Dendritic cell treated with granulocyte-macrophage colony-stimulating factor and Interleukin-4, amounts not matched to agents 40 ng/mL and 50 ng/mL, for 4 days (primary cell): ENCODE measurements around the gene PGA4.
"Not testable (repeated sequence)": the region's sequence is repeated elsewhere in the genome, so short reads cannot be mapped to it uniquely, and the experiment has no call there.

ENCODE experiments used
- H3K27ac Mint-ChIP-seq: one replicate; pipeline ENCODE4 v1.8.0; 2022; ENCODE audit warnings: mild to moderate bottlenecking, mixed read lengths
- H3K27me3 Mint-ChIP-seq: one replicate; pipeline ENCODE4 v1.8.0; 2022; ENCODE audit warnings: mild to moderate bottlenecking, mixed read lengths
- H3K36me3 Mint-ChIP-seq: one replicate; pipeline ENCODE4 v1.8.0; 2022; ENCODE audit warnings: low read depth, mixed read lengths
- H3K4me1 Mint-ChIP-seq: one replicate; pipeline ENCODE4 v1.8.0; 2022; ENCODE audit warnings: low read depth, mixed read lengths
- H3K4me3 Mint-ChIP-seq: one replicate; pipeline ENCODE4 v1.8.0; 2022; ENCODE audit warnings: mild to moderate bottlenecking, moderate library complexity, mixed read lengths
- H3K9me3 Mint-ChIP-seq: one replicate; pipeline ENCODE4 v1.8.0; 2022; ENCODE audit warnings: mixed read lengths
- intact Hi-C: fragments of 100-400 bp; cut with micrococcal nuclease; formaldehyde crosslinking; loops from one replicate; pipeline ENCODE4 v1.15.0; 2022

Gene PGA4

GRCh38 chr11:61194169-61194671 is 27.9 kb upstream of the PGA4 start:
- Mint-ChIP-seq H3K27ac (peak overlapping the region; percentile 37), H3K4me3 (no peak overlapping the region), H3K9me3 (peaks cover 7% of the 10 kb centered on the region), H3K4me1 (peaks cover 16% of the 10 kb centered on the region), H3K36me3 (no peaks in the 10 kb centered on the region), H3K27me3 (peaks cover 28% of the 10 kb centered on the region)
- intact Hi-C loops: no loop called here

GRCh38 chr11:61194981-61195695 is 27.0 kb upstream of the PGA4 start:
- Mint-ChIP-seq H3K27ac (no peak overlapping the region), H3K4me1 (peaks cover 9% of the 10 kb centered on the region), H3K36me3 (no peaks in the 10 kb centered on the region), H3K4me3 (no peak overlapping the region), H3K9me3 (peaks cover 10% of the 10 kb centered on the region), H3K27me3 (peaks cover 24% of the 10 kb centered on the region)
- intact Hi-C loops: no loop called here

GRCh38 chr11:61195719-61196118 is 26.4 kb upstream of the PGA4 start:
- Mint-ChIP-seq H3K9me3 (peaks cover 10% of the 10 kb centered on the region), H3K27me3 (peaks cover 28% of the 10 kb centered on the region), H3K27ac (peak overlapping the region; percentile 61), H3K4me3 (no peak overlapping the region), H3K4me1 (peaks cover 14% of the 10 kb centered on the region), H3K36me3 (no peaks in the 10 kb centered on the region)
- intact Hi-C loops: no loop called here

- no peaks in the 10 kb centered on the region for H3K36me3 Mint-ChIP-seq
- H3K27ac Mint-ChIP-seq: no peak overlapping the region
- H3K27me3 Mint-ChIP-seq: peaks cover 34% of the 10 kb centered on the region
- H3K4me1 Mint-ChIP-seq: peaks cover 14% of the 10 kb centered on the region
- intact Hi-C loops: no loop called here
- peaks cover 10% of the 10 kb centered on the region for H3K9me3 Mint-ChIP-seq
- no peak overlapping the region for H3K4me3 Mint-ChIP-seq
These were observed 23.8 kb upstream of the PGA4 start for GRCh38 chr11:61198361-61198760.

GRCh38 chr11:61198948-61199523 is 23.1 kb upstream of the PGA4 start:
- H3K36me3 Mint-ChIP-seq: no peaks in the 10 kb centered on the region
- H3K27ac Mint-ChIP-seq: no peak overlapping the region
- no peak overlapping the region for H3K4me3 Mint-ChIP-seq
- intact Hi-C loops: no loop called here
- peaks cover 18% of the 10 kb centered on the region for H3K4me1 Mint-ChIP-seq
- peaks cover 10% of the 10 kb centered on the region for H3K9me3 Mint-ChIP-seq
- peaks cover 28% of the 10 kb centered on the region for H3K27me3 Mint-ChIP-seq

GRCh38 chr11:61201476-61201875 is 20.7 kb upstream of the PGA4 start:
- no peak overlapping the region for H3K4me3 Mint-ChIP-seq
- no peaks in the 10 kb centered on the region for H3K36me3 Mint-ChIP-seq
- peaks cover 25% of the 10 kb centered on the region for H3K4me1 Mint-ChIP-seq
- H3K9me3 Mint-ChIP-seq: peaks cover 10% of the 10 kb centered on the region
- intact Hi-C loops: no loop called here
- peaks cover 10% of the 10 kb centered on the region for H3K27me3 Mint-ChIP-seq
- H3K27ac Mint-ChIP-seq: no peak overlapping the region

- peaks cover 25% of the 10 kb centered on the region for H3K4me1 Mint-ChIP-seq
- intact Hi-C loops: not testable (repeated sequence)
- peak within 1 kb of the TSS; percentile 49 for H3K4me3 Mint-ChIP-seq
These were observed 19.0 kb upstream of the PGA4 start, which contains the start of gene PGA3 for GRCh38 chr11:61202950-61203746. TSS of gene PGA3 (plus strand) at chr11:61203515. CDS start at chr11:61203565, 50 bp downstream.

GRCh38 chr11:61203873-61204272 is 18.3 kb upstream of the PGA4 start:
- Mint-ChIP-seq H3K27me3 (peaks cover 10% of the 10 kb centered on the region), H3K4me3 (peak overlapping the region; percentile 49), H3K4me1 (peaks cover 25% of the 10 kb centered on the region), H3K27ac (peak overlapping the region; percentile 47)
- H3K36me3 Mint-ChIP-seq, intact Hi-C loops, H3K9me3 Mint-ChIP-seq: not testable (repeated sequence)

More at GRCh38 chr11:61202950-61203746, 19.0 kb upstream of the PGA4 start, which contains the start of gene PGA3:
- peak within 1 kb of the TSS; percentile 47 for H3K27ac Mint-ChIP-seq
- H3K36me3 Mint-ChIP-seq, H3K9me3 Mint-ChIP-seq: not testable (repeated sequence)
- peaks cover 10% of the 10 kb centered on the region for H3K27me3 Mint-ChIP-seq

- H3K36me3 Mint-ChIP-seq, intact Hi-C loops, H3K4me3 Mint-ChIP-seq, H3K9me3 Mint-ChIP-seq: not testable (repeated sequence)
- Mint-ChIP-seq H3K27me3 (peaks cover 10% of the 10 kb centered on the region), H3K4me1 (peaks cover 25% of the 10 kb centered on the region), H3K27ac (peak overlapping the region; percentile 46)
These were observed 17.6 kb upstream of the PGA4 start for GRCh38 chr11:61204502-61205059.

GRCh38 chr11:61207636-61208310 is 14.4 kb upstream of the PGA4 start:
- H3K9me3 Mint-ChIP-seq, H3K27me3 Mint-ChIP-seq, intact Hi-C loops, H3K36me3 Mint-ChIP-seq, H3K4me3 Mint-ChIP-seq, H3K27ac Mint-ChIP-seq: not testable (repeated sequence)
- H3K4me1 Mint-ChIP-seq: peaks cover 17% of the 10 kb centered on the region

GRCh38 chr11:61210629-61211028 is 11.5 kb upstream of the PGA4 start:
- intact Hi-C loops, H3K4me1 Mint-ChIP-seq, H3K27me3 Mint-ChIP-seq, H3K4me3 Mint-ChIP-seq, H3K36me3 Mint-ChIP-seq, H3K9me3 Mint-ChIP-seq, H3K27ac Mint-ChIP-seq: not testable (repeated sequence)

GRCh38 chr11:61211327-61211952 is 10.7 kb upstream of the PGA4 start:
- intact Hi-C loops, H3K4me1 Mint-ChIP-seq, H3K9me3 Mint-ChIP-seq, H3K27ac Mint-ChIP-seq, H3K36me3 Mint-ChIP-seq, H3K27me3 Mint-ChIP-seq, H3K4me3 Mint-ChIP-seq: not testable (repeated sequence)

- intact Hi-C loops, H3K4me3 Mint-ChIP-seq, H3K4me1 Mint-ChIP-seq, H3K36me3 Mint-ChIP-seq, H3K9me3 Mint-ChIP-seq, H3K27me3 Mint-ChIP-seq, H3K27ac Mint-ChIP-seq: not testable (repeated sequence)
These were observed 9.9 kb upstream of the PGA4 start for GRCh38 chr11:61212202-61212601.
